T-helper 22 cell (primary cell): Measurements from ENCODE around the gene ZBTB40.

Source experiments
- DNase-seq: peaks from one replicate; pipeline ENCODE4 v3.0.0-alpha.2; 2020; ENCODE audit warnings: low read depth

The ZBTB40 gene

GRCh38 chr1:22507587-22507986, 55.9 kb downstream of the ZBTB40 start:
- DNase-seq, result no peak

DNA sequence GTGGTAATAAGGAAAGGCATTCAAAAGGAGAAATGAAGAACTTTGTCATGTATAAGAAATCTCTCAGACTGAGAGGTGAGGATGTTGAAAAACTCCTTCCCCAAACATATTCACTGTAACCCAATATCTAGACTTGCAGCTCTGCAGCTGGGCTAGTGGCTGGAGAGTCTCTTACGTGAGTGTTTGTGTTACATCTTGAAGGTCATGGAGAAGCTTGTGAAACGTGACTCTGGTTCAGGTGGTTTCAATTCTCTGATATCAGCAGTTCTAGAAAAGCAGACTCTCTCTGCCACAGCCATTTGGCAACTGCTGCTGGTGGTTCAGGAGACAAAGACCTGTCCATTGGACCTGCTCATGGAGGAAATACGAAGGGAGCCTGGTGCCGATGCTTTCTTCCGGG, 56.7 kb downstream of the ZBTB40 start:
- DNase-seq, result no peak

DNA sequence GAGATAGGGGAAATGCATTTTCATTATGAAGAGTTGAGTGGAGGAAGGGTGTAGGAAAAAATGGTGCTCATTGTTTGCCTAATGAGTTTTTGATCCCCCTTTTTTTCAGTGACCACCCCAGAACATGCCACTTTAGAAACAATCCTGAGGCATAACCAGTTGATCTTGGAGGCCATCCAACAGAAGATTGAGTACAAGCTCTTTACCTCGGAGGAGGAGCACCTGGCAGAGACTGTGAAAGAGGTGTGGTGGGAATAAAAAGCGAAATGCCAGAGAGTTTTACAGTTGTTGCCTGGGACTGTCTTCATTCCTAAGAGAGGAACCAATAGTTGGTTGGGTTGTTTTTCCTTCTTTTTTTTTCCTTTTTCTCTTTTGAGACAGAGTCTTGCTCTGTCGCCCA, 57.3 kb downstream of the ZBTB40 start:
- DNase-seq, result no peak

DNA sequence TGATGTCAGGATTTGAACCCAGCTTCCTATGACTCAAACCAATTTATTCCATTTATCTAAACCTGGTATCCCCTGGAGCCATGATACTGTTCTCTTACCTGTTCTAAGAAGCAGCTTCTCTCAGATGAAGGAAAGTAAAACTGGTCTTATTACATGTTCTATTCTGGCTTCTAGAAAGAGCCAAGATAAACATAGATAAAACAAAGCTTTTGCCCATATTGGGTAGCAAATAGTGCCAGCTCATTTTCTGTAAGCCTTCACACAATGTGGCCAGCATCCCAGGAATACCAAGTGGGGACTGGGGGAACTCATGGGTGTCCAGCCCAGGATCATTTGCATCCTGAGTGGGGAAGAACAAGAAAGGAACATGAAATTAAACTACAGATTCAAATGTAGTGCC, 58.2 kb downstream of the ZBTB40 start:
- DNase-seq, result no peak

DNA sequence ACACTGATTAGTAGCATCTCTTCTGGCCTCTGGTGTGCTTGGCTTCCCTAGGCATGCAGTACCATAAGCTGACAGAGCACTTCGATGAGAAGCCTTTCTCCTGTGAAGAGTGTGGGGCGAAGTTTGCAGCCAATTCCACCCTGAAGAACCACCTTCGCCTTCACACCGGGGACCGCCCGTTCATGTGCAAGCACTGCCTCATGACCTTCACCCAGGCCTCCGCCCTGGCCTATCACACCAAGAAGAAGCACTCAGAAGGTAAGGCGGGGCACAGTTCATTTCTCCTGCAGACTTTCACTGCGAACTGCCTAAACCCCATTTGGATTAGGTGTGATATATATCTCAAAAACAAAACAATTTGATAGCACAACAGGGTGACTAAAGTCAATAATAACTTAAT, 61.2 kb downstream of the ZBTB40 start:
- no peak for DNase-seq

- no peak for DNase-seq
Measured at GRCh38 chr1:22516906-22517571, 65.4 kb downstream of the ZBTB40 start.

DNA sequence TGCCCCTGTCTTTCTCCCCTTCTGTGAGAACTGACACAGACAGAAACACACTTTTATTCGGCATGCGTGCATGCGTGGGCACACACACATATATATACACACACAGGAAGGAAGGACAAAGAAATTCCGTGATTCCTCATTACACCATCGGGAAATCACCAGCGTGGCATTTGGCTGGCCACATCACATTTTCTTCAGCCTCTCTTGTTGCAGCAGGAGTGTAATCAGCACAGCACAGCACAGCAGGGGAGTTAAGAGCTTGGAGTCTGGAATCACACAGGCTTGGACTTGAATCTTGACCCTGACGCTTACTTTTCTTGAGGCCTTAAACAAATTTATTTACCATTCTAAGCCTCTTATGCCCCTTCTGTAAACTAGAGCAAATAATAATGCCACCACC, 66.3 kb downstream of the ZBTB40 start:
- no peak for DNase-seq

- DNase-seq, result no peak
Measured at GRCh38 chr1:22518379-22518778, 66.7 kb downstream of the ZBTB40 start.

DNA sequence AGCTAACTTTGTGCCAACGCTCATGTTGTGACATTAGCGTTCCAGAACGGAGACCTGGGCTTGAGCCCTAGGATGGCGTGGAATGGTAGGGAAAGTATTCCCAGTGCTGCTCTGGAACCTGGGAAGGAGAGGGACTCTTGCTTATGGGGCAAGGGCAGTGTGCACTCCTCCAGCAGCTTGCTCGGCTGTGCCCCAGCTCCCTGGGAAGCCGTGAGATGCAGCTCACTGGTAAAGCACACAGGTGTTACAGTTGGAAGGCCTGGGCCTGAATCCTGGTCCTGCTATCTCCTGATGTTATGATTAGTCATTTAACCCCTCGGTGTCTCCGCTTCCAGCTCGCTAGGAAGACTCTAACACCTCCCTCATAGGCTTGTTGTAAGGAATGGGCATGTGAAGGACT, 69.2 kb downstream of the ZBTB40 start:
- no peak for DNase-seq

DNA sequence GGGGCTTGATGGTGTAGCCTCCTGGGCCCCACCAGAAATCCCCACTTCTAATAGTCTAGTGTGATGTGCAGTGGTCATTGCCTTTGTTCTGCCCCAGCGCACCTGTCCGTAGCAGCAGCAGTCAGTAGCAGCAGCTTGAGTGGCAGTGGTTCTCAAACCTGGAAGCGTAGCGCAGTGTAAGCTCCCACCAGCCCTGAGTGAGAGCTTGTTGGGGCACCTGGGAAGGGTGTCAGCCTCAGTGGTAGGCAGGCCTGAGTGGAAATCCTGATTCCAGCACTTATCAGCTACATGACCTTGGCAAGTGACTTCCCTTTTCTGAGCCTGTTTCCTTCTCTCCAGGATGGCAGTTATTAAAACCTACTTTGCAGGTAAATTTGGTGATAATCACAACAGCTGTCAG, 70.0 kb downstream of the ZBTB40 start:
- DNase-seq, result no peak

GRCh38 chr1:22522221-22522743, 70.6 kb downstream of the ZBTB40 start:
- no peak for DNase-seq

- no peak for DNase-seq
Measured at GRCh38 chr1:22524481-22524880, 72.8 kb downstream of the ZBTB40 start.

- no peak for DNase-seq
Measured at GRCh38 chr1:22525211-22525610, 73.6 kb downstream of the ZBTB40 start.

GRCh38 chr1:22525646-22526045, 74.0 kb downstream of the ZBTB40 start:
- no peak for DNase-seq

GRCh38 chr1:22526098-22526497, 74.4 kb downstream of the ZBTB40 start:
- DNase-seq, result no peak

DNA sequence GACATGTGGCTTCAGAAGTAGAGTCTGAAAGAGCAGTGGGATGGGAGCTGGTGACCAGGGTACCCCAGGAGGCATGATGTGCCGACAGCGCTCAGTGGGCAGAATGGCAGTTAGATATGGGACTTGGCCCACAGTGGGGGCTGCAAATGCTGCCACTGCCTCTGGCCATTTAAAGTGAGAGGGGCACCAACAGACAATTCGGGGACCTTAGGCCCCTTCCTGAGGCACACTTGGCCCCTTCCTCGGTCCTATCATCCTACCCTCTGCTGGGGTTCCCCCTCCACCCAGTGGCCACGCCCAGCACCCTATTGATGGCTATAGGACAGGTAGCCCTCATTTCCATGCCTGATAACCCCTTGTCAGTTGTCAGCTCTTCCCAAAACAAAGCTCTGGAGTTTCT, 75.0 kb downstream of the ZBTB40 start:
- DNase-seq, result no peak

DNA sequence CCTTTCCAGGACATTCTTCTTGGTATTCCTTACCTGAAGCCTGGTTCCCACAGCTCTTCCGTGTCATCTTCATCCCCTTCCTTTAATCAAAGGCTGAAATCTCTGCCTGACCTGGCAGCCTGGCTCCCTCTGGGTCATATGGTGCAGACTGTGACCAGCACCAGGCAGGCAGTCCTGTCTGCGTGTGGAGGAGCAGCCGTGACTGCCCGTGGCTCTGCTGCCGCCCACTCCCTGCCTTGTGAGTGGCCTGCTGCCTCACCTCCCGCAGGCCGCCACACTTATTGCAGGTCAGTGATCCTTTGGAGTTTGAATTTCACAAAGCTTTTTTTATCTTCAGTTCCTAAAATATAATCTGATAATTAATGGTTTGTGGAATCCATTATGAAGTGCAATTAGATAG, 75.5 kb downstream of the ZBTB40 start:
- no peak for DNase-seq

GRCh38 chr1:22527555-22528296, 76.1 kb downstream of the ZBTB40 start:
- DNase-seq, result no peak

- no peak for DNase-seq
Measured at GRCh38 chr1:22528451-22528850, 76.8 kb downstream of the ZBTB40 start.

GRCh38 chr1:22529901-22530621, 78.4 kb downstream of the ZBTB40 start:
- no peak for DNase-seq

- no peak for DNase-seq
Measured at GRCh38 chr1:22530715-22531114, 79.1 kb downstream of the ZBTB40 start.

DNA sequence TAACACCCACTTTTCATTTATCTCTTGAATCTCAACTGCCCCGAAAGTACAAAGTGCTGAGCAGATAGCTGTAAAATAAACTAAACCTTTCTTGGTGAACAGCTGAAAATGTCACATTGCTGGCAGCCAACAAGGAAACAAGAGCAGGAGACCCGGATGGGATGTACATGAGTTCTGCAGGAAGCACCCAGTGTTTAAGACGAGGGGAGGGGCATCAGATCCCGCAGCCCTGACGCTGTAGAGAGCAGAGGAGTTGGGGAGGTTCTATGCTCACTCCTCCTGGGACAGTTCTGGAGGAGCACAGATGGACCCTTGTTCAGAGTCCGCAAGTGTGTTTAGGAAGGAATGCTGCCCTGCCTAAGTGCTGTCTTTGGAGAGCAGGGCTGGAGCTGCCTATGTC, 79.6 kb downstream of the ZBTB40 start:
- DNase-seq, result no peak
